Measurements from ENCODE around the gene RSAD2.
"Not testable (repeated sequence)": the region's sequence is repeated elsewhere in the genome, so short reads cannot be mapped to it uniquely, and the experiment has no call there.

RSAD2 gene

DNA sequence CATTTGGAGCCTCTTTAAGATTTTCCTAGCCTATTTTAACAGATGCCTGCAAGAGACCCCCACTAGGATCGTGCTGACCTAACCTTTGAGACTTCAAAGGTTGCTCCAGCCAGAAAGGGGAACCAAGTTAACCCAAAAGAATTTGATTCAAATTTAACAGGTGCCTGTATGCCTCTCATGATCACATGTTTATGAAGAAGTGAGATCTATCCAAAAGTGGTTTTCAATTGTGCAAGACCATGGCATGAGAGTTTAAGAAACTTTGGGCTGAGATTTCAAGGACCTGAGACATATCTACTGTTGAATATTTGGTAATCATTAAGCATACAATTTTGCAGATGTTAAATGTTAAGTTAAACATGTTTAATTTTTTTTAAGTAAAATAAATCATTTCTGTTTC, 1.3 kb upstream of the RSAD2 start:
- H3K36me3 Mint-ChIP-seq: peaks cover 2 to 4% of the 10 kb centered on the region in 2 donors
- ATAC-seq (replicated peaks) (peak in 1 of 2 donors; percentile 55), DNase-seq (no peak)
- peaks cover 26 to 48% of the 10 kb centered on the region in 2 donors for H3K4me1 Mint-ChIP-seq
- H3K4me3 Mint-ChIP-seq: no peak overlapping the region
- H3K9me3 Mint-ChIP-seq: peaks cover 2 to 4% of the 10 kb centered on the region in 2 donors
- H3K27ac Mint-ChIP-seq: no peak overlapping the region
- peaks cover 13 to 17% of the 10 kb centered on the region in 2 donors for H3K27me3 Mint-ChIP-seq

DNA sequence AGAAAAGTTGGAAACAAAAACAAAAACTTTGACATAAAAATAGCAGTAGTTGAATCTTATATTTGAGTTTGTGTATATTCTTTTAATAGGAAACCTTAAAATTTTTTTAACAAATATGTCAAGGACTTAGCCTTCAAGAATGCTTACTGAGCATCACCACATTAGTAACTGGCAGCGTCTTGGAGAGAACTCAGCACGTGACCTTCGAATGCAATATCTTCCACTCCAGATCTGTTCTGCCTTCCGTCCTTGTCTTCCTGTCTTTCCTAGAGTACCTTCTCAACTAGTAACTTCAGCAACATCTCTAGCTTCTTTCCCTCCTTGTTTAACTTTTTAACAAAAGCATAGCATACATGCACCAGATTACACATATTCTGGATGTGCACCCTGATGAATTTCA, 972 bp downstream of the RSAD2 start:
- H3K36me3 Mint-ChIP-seq: peaks cover 2 to 6% of the 10 kb centered on the region in 2 donors
- no peak for DNase-seq

DNA sequence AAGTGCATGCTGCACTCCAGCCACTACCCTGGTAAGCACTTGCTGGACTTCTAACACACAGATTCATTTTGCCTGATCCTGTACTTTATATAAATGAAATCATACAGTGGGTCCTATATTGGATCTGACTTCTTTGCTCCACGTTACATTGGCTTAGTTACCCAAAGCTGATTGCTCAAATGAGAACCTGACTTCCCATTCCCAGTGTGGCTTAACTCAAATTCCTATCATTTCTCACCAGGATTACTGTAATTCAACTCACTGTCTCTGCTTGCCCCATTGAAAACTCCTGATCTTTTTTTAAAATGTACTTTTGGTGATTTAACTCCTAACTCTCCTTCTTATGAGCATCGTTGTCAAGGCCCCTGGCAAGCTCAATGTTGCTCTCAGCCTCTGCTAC, 1.4 kb downstream of the RSAD2 start:
- H3K36me3 Mint-ChIP-seq: peaks cover 1 to 4% of the 10 kb centered on the region in 2 donors
- H3K27ac Mint-ChIP-seq: no peak overlapping the region
- H3K4me1 Mint-ChIP-seq: peaks cover 17 to 33% of the 10 kb centered on the region in 2 donors
- no peak overlapping the region for H3K4me3 Mint-ChIP-seq
- peaks cover 1 to 2% of the 10 kb centered on the region in 2 donors for H3K9me3 Mint-ChIP-seq
- ATAC-seq (replicated peaks): no peak
- peaks cover 17 to 18% of the 10 kb centered on the region in 2 donors for H3K27me3 Mint-ChIP-seq
- no peak for DNase-seq

More for the DNA sequence above, 972 bp downstream of the RSAD2 start:
- H3K27ac Mint-ChIP-seq: no peak overlapping the region
- peaks cover 17% of the 10 kb centered on the region in 2 donors for H3K27me3 Mint-ChIP-seq
- H3K4me1 Mint-ChIP-seq: peaks cover 17 to 33% of the 10 kb centered on the region in 2 donors
- peaks cover 2 to 4% of the 10 kb centered on the region in 2 donors for H3K9me3 Mint-ChIP-seq
- no peak overlapping the region for H3K4me3 Mint-ChIP-seq
- ATAC-seq (replicated peaks): no peak

GRCh38 chr2:6880200-6880733, 2.7 kb downstream of the RSAD2 start:
- H3K27ac Mint-ChIP-seq: no peak overlapping the region

GRCh38 chr2:6881046-6881445, 3.5 kb downstream of the RSAD2 start:
- peaks cover 17 to 28% of the 10 kb centered on the region in 2 donors for H3K4me1 Mint-ChIP-seq
- H3K27me3 Mint-ChIP-seq: peaks cover 17 to 21% of the 10 kb centered on the region in 2 donors
- H3K9me3 Mint-ChIP-seq: no peaks in the 10 kb centered on the region
- H3K36me3 Mint-ChIP-seq: peaks cover 0 to 2% of the 10 kb centered on the region in 2 donors
- no peak overlapping the region for H3K27ac Mint-ChIP-seq
- ATAC-seq (replicated peaks) (no peak), DNase-seq (no peak)
- no peak overlapping the region for H3K4me3 Mint-ChIP-seq

More at GRCh38 chr2:6880200-6880733, 2.7 kb downstream of the RSAD2 start:
- Mint-ChIP-seq H3K36me3 (peaks cover 0 to 2% of the 10 kb centered on the region in 2 donors), H3K9me3 (no peaks in the 10 kb centered on the region), H3K4me3 (no peak overlapping the region), H3K27me3 (peaks cover 17 to 21% of the 10 kb centered on the region in 2 donors), H3K4me1 (peaks cover 17 to 33% of the 10 kb centered on the region in 2 donors)
- ATAC-seq (replicated peaks) (no peak), DNase-seq (no peak)

DNA sequence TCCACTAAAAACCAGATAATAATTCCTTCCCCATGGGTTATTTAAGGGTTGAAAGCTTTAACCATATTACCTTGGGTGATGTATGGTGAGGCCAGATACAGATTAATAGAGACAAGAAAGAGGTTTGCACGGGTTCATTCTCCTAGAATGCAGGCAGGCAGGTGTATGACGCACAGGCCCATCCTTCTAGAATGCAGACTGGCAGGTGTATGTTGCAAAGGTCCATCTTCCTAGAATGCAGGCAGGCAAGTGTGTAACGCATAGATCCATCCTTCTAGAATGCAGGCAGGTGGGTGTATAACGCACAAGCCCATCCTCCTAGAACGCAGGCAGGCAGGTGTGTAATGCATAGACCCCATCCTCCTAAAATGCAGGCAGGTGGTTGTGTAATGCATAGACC, 3.9 kb downstream of the RSAD2 start:
- ATAC-seq (replicated peaks) (no peak), DNase-seq (no peak)
- peaks cover 0 to 2% of the 10 kb centered on the region in 2 donors for H3K36me3 Mint-ChIP-seq
- H3K9me3 Mint-ChIP-seq: no peaks in the 10 kb centered on the region
- no peak overlapping the region for H3K27ac Mint-ChIP-seq
- peaks cover 17 to 24% of the 10 kb centered on the region in 2 donors for H3K27me3 Mint-ChIP-seq
- H3K4me3 Mint-ChIP-seq: no peak overlapping the region
- H3K4me1 Mint-ChIP-seq: peaks cover 17 to 25% of the 10 kb centered on the region in 2 donors

- Mint-ChIP-seq H3K4me1 (peaks cover 6 to 8% of the 10 kb centered on the region in 2 donors), H3K36me3 (peaks cover 0 to 2% of the 10 kb centered on the region in 2 donors), H3K4me3 (no peak overlapping the region), H3K27ac (no peak overlapping the region), H3K9me3 (no peaks in the 10 kb centered on the region), H3K27me3 (peaks cover 16 to 24% of the 10 kb centered on the region in 2 donors)
- ATAC-seq (replicated peaks) (no peak), DNase-seq (no peak)
Observed at GRCh38 chr2:6883448-6884122, 6.0 kb downstream of the RSAD2 start.

GRCh38 chr2:6885551-6885950, 8.0 kb downstream of the RSAD2 start:
- peaks cover 0 to 2% of the 10 kb centered on the region in 2 donors for H3K36me3 Mint-ChIP-seq
- H3K27me3 Mint-ChIP-seq: peaks cover under 1 to 12% of the 10 kb centered on the region in 2 donors
- H3K4me1 Mint-ChIP-seq: peaks cover 0 to under 1% of the 10 kb centered on the region in 2 donors
- H3K4me3 Mint-ChIP-seq: no peak overlapping the region
- DNase-seq (no peak), ATAC-seq (replicated peaks) (no peak)
- H3K27ac Mint-ChIP-seq: no peak overlapping the region
- no peaks in the 10 kb centered on the region for H3K9me3 Mint-ChIP-seq

DNA sequence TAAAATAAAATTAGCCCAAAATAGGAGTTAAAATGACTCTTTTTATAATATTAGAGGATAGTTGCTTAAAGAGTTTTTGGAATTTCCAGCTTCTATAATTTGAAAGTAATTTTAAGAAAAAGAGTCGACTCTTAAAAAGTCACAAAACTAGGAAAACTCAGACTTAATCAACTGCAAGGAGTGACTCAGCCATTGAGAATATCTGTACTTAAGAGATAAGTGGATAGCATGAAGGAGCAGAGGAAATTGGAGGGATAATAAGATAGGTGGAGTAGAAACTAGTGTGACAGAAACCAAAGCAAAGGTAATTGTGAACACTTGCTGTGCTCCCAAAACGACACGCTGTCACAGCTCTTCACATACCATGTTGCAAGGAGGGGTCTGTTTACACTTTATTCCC, 8.4 kb downstream of the RSAD2 start:
- Mint-ChIP-seq H3K36me3 (peaks cover 0 to 2% of the 10 kb centered on the region in 2 donors), H3K27ac (no peak overlapping the region), H3K4me1 (no peaks in the 10 kb centered on the region), H3K9me3 (no peaks in the 10 kb centered on the region), H3K27me3 (peaks cover 0 to 12% of the 10 kb centered on the region in 2 donors), H3K4me3 (no peak overlapping the region)
- DNase-seq (no peak), ATAC-seq (replicated peaks) (no peak)

- no peak overlapping the region for H3K27ac Mint-ChIP-seq
- H3K4me3 Mint-ChIP-seq: no peak overlapping the region
- H3K27me3 Mint-ChIP-seq: peaks cover 0 to 9% of the 10 kb centered on the region in 2 donors
- H3K4me1 Mint-ChIP-seq: no peaks in the 10 kb centered on the region
- ATAC-seq (replicated peaks) (no peak), DNase-seq (no peak)
- peaks cover 0 to under 1% of the 10 kb centered on the region in 2 donors for H3K36me3 Mint-ChIP-seq
- no peaks in the 10 kb centered on the region for H3K9me3 Mint-ChIP-seq
Observed at GRCh38 chr2:6887751-6888192, 10.2 kb downstream of the RSAD2 start.

GRCh38 chr2:6888724-6889123, 11.1 kb downstream of the RSAD2 start:
- ATAC-seq (replicated peaks) (no peak), DNase-seq (no peak)
- Mint-ChIP-seq H3K27me3 (peaks cover 0 to 8% of the 10 kb centered on the region in 2 donors), H3K4me3 (no peak overlapping the region), H3K27ac (no peak overlapping the region), H3K9me3 (no peaks in the 10 kb centered on the region), H3K36me3 (no peaks in the 10 kb centered on the region), H3K4me1 (no peaks in the 10 kb centered on the region)

GRCh38 chr2:6893876-6894482, 16.4 kb downstream of the RSAD2 start:
- Mint-ChIP-seq H3K27me3 (no peaks in the 10 kb centered on the region), H3K27ac (no peak overlapping the region), H3K36me3 (no peaks in the 10 kb centered on the region), H3K9me3 (no peaks in the 10 kb centered on the region), H3K4me3 (no peak overlapping the region), H3K4me1 (peaks cover 4 to 7% of the 10 kb centered on the region in 2 donors)
- ATAC-seq (replicated peaks) (no peak), DNase-seq (no peak)

DNA sequence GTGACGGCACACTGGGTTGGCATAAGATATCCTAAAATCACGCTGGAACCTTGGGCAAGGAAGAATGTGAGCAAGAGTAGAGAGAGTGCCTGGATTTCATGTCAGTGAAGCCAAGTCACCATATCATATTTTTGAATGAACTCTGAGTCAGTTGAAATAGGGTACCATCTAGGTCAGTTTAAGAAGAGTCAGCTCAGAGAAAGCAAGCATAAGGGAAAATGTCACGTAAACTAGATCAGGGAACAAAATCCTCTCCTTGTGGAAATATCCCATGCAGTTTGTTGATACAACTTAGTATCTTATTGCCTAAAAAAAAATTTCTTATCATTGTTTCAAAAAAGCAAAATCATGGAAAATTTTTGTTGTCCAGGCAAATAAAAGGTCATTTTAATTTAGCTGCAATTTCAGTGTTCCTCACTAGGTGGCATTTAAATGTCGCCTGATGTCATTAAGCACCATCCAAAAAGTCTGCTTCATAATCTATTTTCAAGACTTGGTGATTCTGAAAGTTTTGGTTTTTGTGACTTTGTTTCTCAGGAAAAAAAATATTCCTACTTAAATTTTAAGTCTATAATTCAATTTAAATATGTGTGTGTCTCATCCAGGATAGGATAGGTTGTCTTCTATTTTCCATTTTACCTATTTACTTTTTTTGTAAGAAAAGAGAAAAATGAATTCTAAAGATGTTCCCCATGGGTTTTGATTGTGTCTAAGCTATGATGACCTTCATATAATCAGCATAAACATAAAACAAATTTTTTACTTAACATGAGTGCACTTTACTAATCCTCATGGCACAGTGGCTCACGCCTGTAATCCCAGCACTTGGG, 19.6 kb downstream of the RSAD2 start:
- H3K4me3 Mint-ChIP-seq: no peak overlapping the region
- DNase-seq (no peak), ATAC-seq (replicated peaks) (peak; percentile 29 to 34)
- H3K36me3 Mint-ChIP-seq: peaks cover 0 to 3% of the 10 kb centered on the region in 2 donors
- H3K27me3 Mint-ChIP-seq: no peaks in the 10 kb centered on the region
- peaks cover 2 to 7% of the 10 kb centered on the region in 2 donors for H3K9me3 Mint-ChIP-seq
- peaks cover 4 to 7% of the 10 kb centered on the region in 2 donors for H3K4me1 Mint-ChIP-seq
- H3K27ac Mint-ChIP-seq: no peak overlapping the region

DNA sequence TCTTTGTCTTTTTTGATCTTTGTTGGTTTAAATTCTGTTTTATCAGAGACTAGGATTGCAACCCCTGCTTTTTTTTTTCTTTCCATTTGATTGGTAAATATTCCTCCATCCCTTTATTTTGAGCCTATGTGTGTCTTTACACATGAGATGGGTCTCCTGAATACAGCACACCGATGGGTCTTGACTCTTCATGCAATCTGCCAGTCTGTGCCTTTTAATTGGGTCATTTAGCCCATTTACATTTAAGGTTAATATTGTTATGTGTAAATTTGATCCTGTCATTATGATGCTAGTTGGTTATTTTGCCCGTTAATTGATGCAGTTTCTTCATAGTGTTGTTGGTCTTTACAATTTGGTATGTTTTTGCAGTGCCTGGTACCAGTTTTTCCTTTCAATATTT, 25.0 kb downstream of the RSAD2 start:
- H3K27ac Mint-ChIP-seq; ATAC-seq (replicated peaks); H3K4me3 Mint-ChIP-seq; H3K27me3 Mint-ChIP-seq; H3K4me1 Mint-ChIP-seq; DNase-seq: not testable (repeated sequence)
- H3K9me3 Mint-ChIP-seq: peaks cover 7 to 19% of the 10 kb centered on the region in 2 donors
- H3K36me3 Mint-ChIP-seq: peaks cover 10 to 11% of the 10 kb centered on the region in 2 donors

Data from stimulated activated naive B cell treated with anti-CD40 and anti-IgM and Interleukin-4, amounts not matched to agents 10 μg/mL and 1 μg/mL and 100 μg/mL, for 72 hours (primary cell).